WTC11 (cell line): ENCODE results near the gene SORCS1. TPM values are rescaled to one million over a fixed set of nuclear protein-coding genes. Genes with fewer than 3 reads are reported as not detected.

ENCODE experiments used
- ATAC-seq: fragments of 200-7000 bp; cut with Tn5 transposase; 2 replicates; pipeline ENCODE4 v1.10.0; 2021; ENCODE audit warnings: mild to moderate bottlenecking, moderate library complexity
- CTCF ChIA-PET: fragments of 300-600 bp; sonication (Branson Sonifier 250); formaldehyde crosslinking; loops from one replicate; lab custom pipeline; 2021; ENCODE audit warnings: antibody characterized with exemption; lab: Charles Lee
- POLR2A ChIA-PET: fragments of 350-600 bp; sonication (Branson Sonifier 250); formaldehyde crosslinking; loops from one replicate; lab custom pipeline; 2021; ENCODE audit warnings: antibody characterized with exemption; lab: Charles Lee
- DNase-seq: peaks from one replicate; pipeline ENCODE4 v3.0.0; 2021; ENCODE audit warnings: low spot score
- H3K27ac Mint-ChIP-seq: 2 replicates; pipeline ENCODE4 v1.8.0; 2021; ENCODE audit warnings: mixed read lengths
- H3K27me3 Mint-ChIP-seq: 2 replicates; pipeline ENCODE4 v1.8.0; 2021; ENCODE audit warnings: low read depth, mild to moderate bottlenecking, moderate library complexity, mixed read lengths
- H3K36me3 Mint-ChIP-seq: 2 replicates; pipeline ENCODE4 v1.8.0; 2021; ENCODE audit warnings: mixed read lengths
- H3K4me1 Mint-ChIP-seq: 2 replicates; pipeline ENCODE4 v1.8.0; 2022; ENCODE audit warnings: mixed read lengths
- H3K4me3 Mint-ChIP-seq: 2 replicates; pipeline ENCODE4 v1.8.0; 2021; ENCODE audit warnings: mild to moderate bottlenecking, moderate library complexity, mixed read lengths
- H3K9me3 Mint-ChIP-seq: 2 replicates; pipeline ENCODE4 v1.8.0; 2021; ENCODE audit warnings: mixed read lengths
- ELF4 ChIP-seq: sonication (generic); formaldehyde crosslinking; IDR thresholded peaks from 2 replicates; pipeline ENCODE4 v1.8.1; 2022; ENCODE audit warnings: low read depth, mild to moderate bottlenecking, moderate library complexity, missing genetic modification reagents
- EMX1 ChIP-seq: fragments of 250-450 bp; sonication (Bioruptor Pico); IDR thresholded peaks from 2 replicates; pipeline ENCODE4 v1.8.0; 2021; ENCODE audit warnings: mild to moderate bottlenecking
- HMGA2 ChIP-seq: fragments of 250-450 bp; sonication (Bioruptor Pico); IDR thresholded peaks from 2 replicates; pipeline ENCODE4 v1.4.0; 2021; ENCODE audit warnings: mild to moderate bottlenecking, moderate library complexity
- JUN ChIP-seq: sonication (generic); formaldehyde crosslinking; IDR thresholded peaks from 2 replicates; pipeline ENCODE4 v1.8.0; 2023; ENCODE audit warnings: mild to moderate bottlenecking, missing genetic modification reagents
- NR1H2 ChIP-seq: sonication (generic); formaldehyde crosslinking; IDR thresholded peaks from 2 replicates; pipeline ENCODE4 v1.9.0; 2021; ENCODE audit warnings: mild to moderate bottlenecking, moderate library complexity, missing genetic modification reagents
- PRRX2 ChIP-seq: fragments of 250-450 bp; sonication (Bioruptor Pico); IDR thresholded peaks from 2 replicates; pipeline ENCODE4 v1.8.0; 2021; ENCODE audit warnings: mild to moderate bottlenecking
- RORB ChIP-seq: fragments of 250-450 bp; sonication (Bioruptor Pico); IDR thresholded peaks from 2 replicates; pipeline ENCODE4 v1.9.0; 2021; ENCODE audit warnings: mild to moderate bottlenecking
- SMAD3 ChIP-seq: sonication (generic); formaldehyde crosslinking; IDR thresholded peaks from 2 replicates; pipeline ENCODE4 v1.8.0; 2022; ENCODE audit warnings: missing genetic modification reagents, mild to moderate bottlenecking, borderline replicate concordance
- SOX15 ChIP-seq: fragments of 250-450 bp; sonication (Bioruptor Pico); IDR thresholded peaks from 2 replicates; pipeline ENCODE4 v1.9.0; 2021; ENCODE audit warnings: mild to moderate bottlenecking
- TP53 ChIP-seq: sonication (generic); formaldehyde crosslinking; IDR thresholded peaks from 2 replicates; pipeline ENCODE4 v1.8.1; 2023; ENCODE audit warnings: mild to moderate bottlenecking, missing genetic modification reagents
- ZNF219 ChIP-seq: sonication (generic); formaldehyde crosslinking; IDR thresholded peaks from 2 replicates; pipeline ENCODE4 v1.8.0; 2023; ENCODE audit warnings: missing genetic modification reagents, mild to moderate bottlenecking, borderline replicate concordance
- total RNA-seq: library from RNA; stranded (reverse); gene quantifications from 3 replicates; pipeline ENCODE4 v1.2.3, GENCODE V29; 2021
- TF ChIP-seq, protein P1 (sequence below): fragments of 250-450 bp; sonication (Bioruptor Pico); IDR thresholded peaks from 2 replicates; pipeline ENCODE4 v2.1.2; 2022; ENCODE audit warnings: mild to moderate bottlenecking, moderate library complexity
- TF ChIP-seq, protein P2 (sequence below): sonication (generic); formaldehyde crosslinking; conservative IDR thresholded peaks from 2 replicates; pipeline ENCODE4 v1.8.1; 2022; ENCODE audit warnings: mild to moderate bottlenecking, missing genetic modification reagents
- TF ChIP-seq, protein P3 (sequence below): sonication (generic); formaldehyde crosslinking; IDR thresholded peaks from 2 replicates; pipeline ENCODE4 v1.8.0; 2023; ENCODE audit warnings: missing genetic modification reagents
- TF ChIP-seq, protein P4 (sequence below): sonication (generic); formaldehyde crosslinking; IDR thresholded peaks from 2 replicates; pipeline ENCODE4 v1.8.1; 2023; ENCODE audit warnings: mild to moderate bottlenecking, moderate library complexity, missing genetic modification reagents
- TF ChIP-seq, protein P5 (sequence below): sonication (generic); formaldehyde crosslinking; conservative IDR thresholded peaks from 2 replicates; pipeline ENCODE4 v1.8.1; 2023; ENCODE audit warnings: mild to moderate bottlenecking, low read depth, missing genetic modification reagents, moderate library complexity
- TF ChIP-seq, protein P6 (sequence below): sonication (generic); formaldehyde crosslinking; IDR thresholded peaks from 2 replicates; pipeline ENCODE4 v1.8.1; 2022; ENCODE audit warnings: low read depth, mild to moderate bottlenecking, moderate library complexity, missing genetic modification reagents, borderline replicate concordance
- TF ChIP-seq, protein P7 (sequence below): fragments of 250-450 bp; sonication (Bioruptor Pico); IDR thresholded peaks from 2 replicates; pipeline ENCODE4 v1.9.0; 2021; ENCODE audit warnings: mild to moderate bottlenecking
- TF ChIP-seq, protein P8 (sequence below): sonication (generic); formaldehyde crosslinking; IDR thresholded peaks from 2 replicates; pipeline ENCODE4 v1.8.1; 2022; ENCODE audit warnings: missing genetic modification reagents, borderline replicate concordance

Gene SORCS1
- total RNA-seq, 1 experiment from 2014 or later = 3.3 TPM

DNA sequence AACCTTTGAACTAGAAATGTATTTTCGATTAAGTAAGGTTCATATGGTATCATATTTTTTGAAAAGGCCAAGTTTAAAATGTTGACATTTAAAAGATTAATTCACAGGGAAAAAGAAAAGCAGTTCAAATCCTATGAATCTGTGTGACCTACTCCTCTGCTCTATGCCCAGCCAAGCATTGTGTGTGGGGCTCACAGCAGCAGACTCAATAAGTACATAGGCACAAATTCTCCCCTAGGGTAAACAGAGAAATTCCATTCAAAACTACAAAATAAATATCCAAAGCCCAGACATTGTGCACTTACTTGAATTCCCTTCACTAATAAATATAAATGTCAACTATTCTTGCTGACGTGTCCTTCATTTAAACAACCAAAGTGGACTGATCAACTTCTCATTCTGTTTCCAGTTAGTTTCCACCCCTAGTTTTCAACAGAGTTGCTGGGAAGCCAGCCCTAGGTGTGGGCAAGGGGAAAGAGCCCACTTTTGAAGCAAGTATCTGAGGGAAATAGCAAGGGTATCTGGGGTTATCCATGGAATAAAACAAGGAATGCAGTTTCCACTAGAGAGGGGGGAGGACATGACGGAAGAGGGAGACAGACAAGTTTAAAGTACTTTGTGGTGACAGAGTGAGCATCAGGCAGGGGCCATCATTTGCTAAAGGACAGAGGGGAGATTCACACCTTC, 533.3 kb downstream of the SORCS1 start (continued):
- TF ChIP-seq, protein P1, sequence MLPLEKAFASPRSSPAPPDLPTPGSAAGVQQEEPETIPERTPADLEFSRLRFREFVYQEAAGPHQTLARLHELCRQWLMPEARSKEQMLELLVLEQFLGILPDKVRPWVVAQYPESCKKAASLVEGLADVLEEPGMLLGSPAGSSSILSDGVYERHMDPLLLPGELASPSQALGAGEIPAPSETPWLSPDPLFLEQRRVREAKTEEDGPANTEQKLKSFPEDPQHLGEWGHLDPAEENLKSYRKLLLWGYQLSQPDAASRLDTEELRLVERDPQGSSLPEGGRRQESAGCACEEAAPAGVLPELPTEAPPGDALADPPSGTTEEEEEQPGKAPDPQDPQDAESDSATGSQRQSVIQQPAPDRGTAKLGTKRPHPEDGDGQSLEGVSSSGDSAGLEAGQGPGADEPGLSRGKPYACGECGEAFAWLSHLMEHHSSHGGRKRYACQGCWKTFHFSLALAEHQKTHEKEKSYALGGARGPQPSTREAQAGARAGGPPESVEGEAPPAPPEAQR (CRISPR knock-in tag) = no peak
- TF ChIP-seq, protein P2, sequence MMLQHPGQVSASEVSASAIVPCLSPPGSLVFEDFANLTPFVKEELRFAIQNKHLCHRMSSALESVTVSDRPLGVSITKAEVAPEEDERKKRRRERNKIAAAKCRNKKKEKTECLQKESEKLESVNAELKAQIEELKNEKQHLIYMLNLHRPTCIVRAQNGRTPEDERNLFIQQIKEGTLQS (CRISPR knock-in tag) = no peak
- TF ChIP-seq ELF4 (CRISPR knock-in tag) (no peak), EMX1 (CRISPR knock-in tag) (no peak), SOX15 (no peak)

DNA sequence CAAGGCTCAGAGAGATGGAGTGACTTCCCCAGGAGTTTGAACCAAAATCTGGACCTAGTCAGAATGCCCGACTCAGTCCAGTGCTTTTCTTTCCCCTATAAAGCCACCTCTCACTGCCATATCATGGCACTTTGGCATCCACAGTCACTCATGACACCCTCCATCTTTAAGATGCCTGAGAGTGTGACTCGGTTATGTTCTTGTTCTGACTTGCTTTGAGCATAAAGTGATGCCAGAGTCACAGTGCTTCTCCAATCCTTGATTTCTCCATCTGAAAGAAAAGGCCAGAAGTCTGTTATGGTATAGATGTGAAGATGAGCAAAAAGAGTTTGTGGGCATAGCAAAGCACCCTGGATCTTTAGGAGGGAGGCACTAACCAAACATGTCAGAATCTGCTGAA, 538.1 kb downstream of the SORCS1 start:
- Mint-ChIP-seq H3K4me3 (no peak overlapping the region), H3K27ac (no peak overlapping the region), H3K9me3 (no peaks in the 10 kb centered on the region), H3K36me3 (no peaks in the 10 kb centered on the region), H3K4me1 (peaks cover 15% of the 10 kb centered on the region), H3K27me3 (peaks cover 5% of the 10 kb centered on the region)
- TF ChIP-seq, protein P3, sequence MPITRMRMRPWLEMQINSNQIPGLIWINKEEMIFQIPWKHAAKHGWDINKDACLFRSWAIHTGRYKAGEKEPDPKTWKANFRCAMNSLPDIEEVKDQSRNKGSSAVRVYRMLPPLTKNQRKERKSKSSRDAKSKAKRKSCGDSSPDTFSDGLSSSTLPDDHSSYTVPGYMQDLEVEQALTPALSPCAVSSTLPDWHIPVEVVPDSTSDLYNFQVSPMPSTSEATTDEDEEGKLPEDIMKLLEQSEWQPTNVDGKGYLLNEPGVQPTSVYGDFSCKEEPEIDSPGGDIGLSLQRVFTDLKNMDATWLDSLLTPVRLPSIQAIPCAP (CRISPR knock-in tag) = no peak
- TF ChIP-seq JUN (CRISPR knock-in tag) (no peak), TP53 (CRISPR knock-in tag) (no peak), RORB (CRISPR knock-in tag) (no peak), SMAD3 (no peak), NR1H2 (CRISPR knock-in tag) (no peak), ZNF219 (CRISPR knock-in tag) (no peak), PRRX2 (CRISPR knock-in tag) (no peak), HMGA2 (no peak)
- TF ChIP-seq, protein P4, sequence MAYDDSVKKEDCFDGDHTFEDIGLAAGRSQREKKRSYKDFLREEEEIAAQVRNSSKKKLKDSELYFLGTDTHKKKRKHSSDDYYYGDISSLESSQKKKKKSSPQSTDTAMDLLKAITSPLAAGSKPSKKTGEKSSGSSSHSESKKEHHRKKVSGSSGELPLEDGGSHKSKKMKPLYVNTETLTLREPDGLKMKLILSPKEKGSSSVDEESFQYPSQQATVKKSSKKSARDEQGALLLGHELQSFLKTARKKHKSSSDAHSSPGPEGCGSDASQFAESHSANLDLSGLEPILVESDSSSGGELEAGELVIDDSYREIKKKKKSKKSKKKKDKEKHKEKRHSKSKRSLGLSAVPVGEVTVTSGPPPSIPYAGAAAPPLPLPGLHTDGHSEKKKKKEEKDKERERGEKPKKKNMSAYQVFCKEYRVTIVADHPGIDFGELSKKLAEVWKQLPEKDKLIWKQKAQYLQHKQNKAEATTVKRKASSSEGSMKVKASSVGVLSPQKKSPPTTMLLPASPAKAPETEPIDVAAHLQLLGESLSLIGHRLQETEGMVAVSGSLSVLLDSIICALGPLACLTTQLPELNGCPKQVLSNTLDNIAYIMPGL (CRISPR knock-in tag) = no peak
- TF ChIP-seq, protein P5, sequence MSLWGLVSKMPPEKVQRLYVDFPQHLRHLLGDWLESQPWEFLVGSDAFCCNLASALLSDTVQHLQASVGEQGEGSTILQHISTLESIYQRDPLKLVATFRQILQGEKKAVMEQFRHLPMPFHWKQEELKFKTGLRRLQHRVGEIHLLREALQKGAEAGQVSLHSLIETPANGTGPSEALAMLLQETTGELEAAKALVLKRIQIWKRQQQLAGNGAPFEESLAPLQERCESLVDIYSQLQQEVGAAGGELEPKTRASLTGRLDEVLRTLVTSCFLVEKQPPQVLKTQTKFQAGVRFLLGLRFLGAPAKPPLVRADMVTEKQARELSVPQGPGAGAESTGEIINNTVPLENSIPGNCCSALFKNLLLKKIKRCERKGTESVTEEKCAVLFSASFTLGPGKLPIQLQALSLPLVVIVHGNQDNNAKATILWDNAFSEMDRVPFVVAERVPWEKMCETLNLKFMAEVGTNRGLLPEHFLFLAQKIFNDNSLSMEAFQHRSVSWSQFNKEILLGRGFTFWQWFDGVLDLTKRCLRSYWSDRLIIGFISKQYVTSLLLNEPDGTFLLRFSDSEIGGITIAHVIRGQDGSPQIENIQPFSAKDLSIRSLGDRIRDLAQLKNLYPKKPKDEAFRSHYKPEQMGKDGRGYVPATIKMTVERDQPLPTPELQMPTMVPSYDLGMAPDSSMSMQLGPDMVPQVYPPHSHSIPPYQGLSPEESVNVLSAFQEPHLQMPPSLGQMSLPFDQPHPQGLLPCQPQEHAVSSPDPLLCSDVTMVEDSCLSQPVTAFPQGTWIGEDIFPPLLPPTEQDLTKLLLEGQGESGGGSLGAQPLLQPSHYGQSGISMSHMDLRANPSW (CRISPR knock-in tag) = no peak
- TF ChIP-seq, protein P6, sequence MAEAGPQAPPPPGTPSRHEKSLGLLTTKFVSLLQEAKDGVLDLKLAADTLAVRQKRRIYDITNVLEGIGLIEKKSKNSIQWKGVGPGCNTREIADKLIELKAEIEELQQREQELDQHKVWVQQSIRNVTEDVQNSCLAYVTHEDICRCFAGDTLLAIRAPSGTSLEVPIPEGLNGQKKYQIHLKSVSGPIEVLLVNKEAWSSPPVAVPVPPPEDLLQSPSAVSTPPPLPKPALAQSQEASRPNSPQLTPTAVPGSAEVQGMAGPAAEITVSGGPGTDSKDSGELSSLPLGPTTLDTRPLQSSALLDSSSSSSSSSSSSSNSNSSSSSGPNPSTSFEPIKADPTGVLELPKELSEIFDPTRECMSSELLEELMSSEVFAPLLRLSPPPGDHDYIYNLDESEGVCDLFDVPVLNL (CRISPR knock-in tag) = no peak
- TF ChIP-seq, protein P7, sequence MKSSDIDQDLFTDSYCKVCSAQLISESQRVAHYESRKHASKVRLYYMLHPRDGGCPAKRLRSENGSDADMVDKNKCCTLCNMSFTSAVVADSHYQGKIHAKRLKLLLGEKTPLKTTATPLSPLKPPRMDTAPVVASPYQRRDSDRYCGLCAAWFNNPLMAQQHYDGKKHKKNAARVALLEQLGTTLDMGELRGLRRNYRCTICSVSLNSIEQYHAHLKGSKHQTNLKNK (CRISPR knock-in tag) = no peak
- TF ChIP-seq, protein P8, sequence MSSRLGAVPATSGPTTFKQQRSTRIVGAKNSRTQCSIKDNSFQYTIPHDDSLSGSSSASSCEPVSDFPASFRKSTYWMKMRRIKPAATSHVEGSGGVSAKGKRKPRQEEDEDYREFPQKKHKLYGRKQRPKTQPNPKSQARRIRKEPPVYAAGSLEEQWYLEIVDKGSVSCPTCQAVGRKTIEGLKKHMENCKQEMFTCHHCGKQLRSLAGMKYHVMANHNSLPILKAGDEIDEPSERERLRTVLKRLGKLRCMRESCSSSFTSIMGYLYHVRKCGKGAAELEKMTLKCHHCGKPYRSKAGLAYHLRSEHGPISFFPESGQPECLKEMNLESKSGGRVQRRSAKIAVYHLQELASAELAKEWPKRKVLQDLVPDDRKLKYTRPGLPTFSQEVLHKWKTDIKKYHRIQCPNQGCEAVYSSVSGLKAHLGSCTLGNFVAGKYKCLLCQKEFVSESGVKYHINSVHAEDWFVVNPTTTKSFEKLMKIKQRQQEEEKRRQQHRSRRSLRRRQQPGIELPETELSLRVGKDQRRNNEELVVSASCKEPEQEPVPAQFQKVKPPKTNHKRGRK = no peak
- ATAC-seq (no peak), DNase-seq (no peak)
- POLR2A ChIA-PET = no interaction called here
- CTCF ChIA-PET = interaction anchor here (1.0 to 1.4 kb wide), 2 partner anchors 80 to 139 kb away, joined by 3 to 4 read pairs; no protein-coding TSS in a partner anchor
